Neural cell (in vitro differentiated cells): Measurements from ENCODE around the gene ASAP3.

Experiments
- CTCF ChIP-seq: fragments of 450-650 bp; IDR thresholded peaks from 2 replicates; pipeline ENCODE4 v1.5.1; 2014; ENCODE audit warnings: antibody characterized with exemption, mild to moderate bottlenecking, moderate library complexity; ENCODE audit not compliant: poor library complexity, severe bottlenecking
- EP300 ChIP-seq: fragments of 450-650 bp; conservative IDR thresholded peaks from 2 replicates; pipeline ENCODE4 v1.6.1; 2014; ENCODE audit warnings: antibody characterized with exemption, mild to moderate bottlenecking, moderate library complexity; ENCODE audit not compliant: poor library complexity, severe bottlenecking
- EZH2 ChIP-seq: fragments of 200-600, 300-800 bp; shearing (Covaris generic), sonication (generic); IDR thresholded peaks from 2 replicates; pipeline ENCODE4 v1.6.1; 2014; ENCODE audit warnings: antibody characterized with exemption, low read length, borderline replicate concordance, mild to moderate bottlenecking; ENCODE audit not compliant: insufficient read depth, poor library complexity, severe bottlenecking
- MXI1 ChIP-seq: fragments of 450-650 bp; conservative IDR thresholded peaks from 2 replicates; pipeline ENCODE4 v1.6.1; 2014; ENCODE audit warnings: antibody characterized with exemption, mild to moderate bottlenecking; ENCODE audit not compliant: poor library complexity, severe bottlenecking
- POLR2AphosphoS5 ChIP-seq: IDR thresholded peaks from 2 replicates; pipeline ENCODE4 v1.6.1; 2012
- RAD21 ChIP-seq: fragments of 450-650 bp; conservative IDR thresholded peaks from 2 replicates; pipeline ENCODE4 v1.6.1; 2014; ENCODE audit warnings: antibody characterized with exemption, mild to moderate bottlenecking, moderate library complexity
- REST ChIP-seq: IDR thresholded peaks from 2 replicates; pipeline ENCODE4 v1.6.1; 2012; ENCODE audit warnings: borderline replicate concordance
- SMC3 ChIP-seq: fragments of 450-650 bp; conservative IDR thresholded peaks from 2 replicates; pipeline ENCODE4 v1.6.1; 2014; ENCODE audit warnings: antibody characterized with exemption, mild to moderate bottlenecking, moderate library complexity; ENCODE audit not compliant: poor library complexity
- TAF1 ChIP-seq: IDR thresholded peaks from 2 replicates; pipeline ENCODE4 v1.6.1; 2012; ENCODE audit warnings: low read depth

- TF ChIP-seq CTCF (no peak), TAF1 (no peak), POLR2AphosphoS5 (no peak), REST (no peak), EP300 (no peak), RAD21 (no peak), EZH2 (no peak), MXI1 (no peak), SMC3 (no peak)
Observed at GRCh38 chr1:23420778-23421177, 63.2 kb downstream of the ASAP3 start.
